Ovary (tissue), 9 donors: ENCODE measurements around the gene CLEC10A. TPM values are rescaled to one million over a fixed set of nuclear protein-coding genes. Genes with fewer than 3 reads are reported as not detected.
"Not testable (repeated sequence)": the region's sequence is repeated elsewhere in the genome, so short reads cannot be mapped to it uniquely, and the experiment has no call there.

Experiments
- DNase-seq, 5 donors: peaks; one replicate each; pipeline ENCODE4 v3.0.0-alpha.2; 2019 to 2020
- H3K27ac ChIP-seq, 2 donors: fragments of 200-600 bp; one replicate each; pipeline versions ENCODE4 v1.5.1 to v1.8.0; 2019 to 2022
- H3K27me3 ChIP-seq: fragments of 200-600 bp; one replicate; pipeline ENCODE4 v1.8.0; 2022
- H3K36me3 ChIP-seq: fragments of 200-600 bp; sonication (generic); one replicate; pipeline ENCODE4 v1.5.1; 2019
- H3K4me1 ChIP-seq: one replicate; pipeline ENCODE4 v1.8.1; 2013; ENCODE audit warnings: mild to moderate bottlenecking, moderate library complexity; ENCODE audit not compliant: insufficient read depth
- H3K4me3 ChIP-seq: fragments of 200-600 bp; sonication (generic); one replicate; pipeline ENCODE4 v1.5.1; 2017
- H3K9me3 ChIP-seq, 2 donors: fragments of 200-600 bp in 1 of 2; sonication (generic) in 1 of 2; one replicate each; pipeline versions ENCODE4 v1.5.1 to v1.8.1; 2013 to 2019; ENCODE audit warnings: mild to moderate bottlenecking in 1 of 2, moderate library complexity in 1 of 2
- CTCF ChIP-seq, 3 donors: fragments of 450-650 bp in 2 of 3; fragments of 200-600 bp in 1 of 3; IDR thresholded peaks; one replicate each; pipeline versions ENCODE4 v1.5.1 to v1.8.0; 2016 to 2022; ENCODE audit warnings: antibody characterized with exemption in 3 of 3, mild to moderate bottlenecking in 1 of 3
- EP300 ChIP-seq: sonication (generic); formaldehyde crosslinking; IDR thresholded peaks from one replicate; pipeline ENCODE4 v1.6.1; 2017; ENCODE audit warnings: antibody characterized with exemption
- POLR2A ChIP-seq: fragments of 450-650 bp; IDR thresholded peaks from one replicate; pipeline ENCODE4 v1.6.1; 2017; ENCODE audit warnings: antibody characterized with exemption, mild to moderate bottlenecking, moderate library complexity
- WGBS, 3 donors: extraction: QIAGEN DNeasy Blood & Tissue Kit in 1 of 3; methylation state at CpG; one replicate each; pipeline versions ENCODE4 v1.1.5 to v1.1.7; 2013 to 2017; 5-methylcytosine and 5-hydroxymethylcytosine counted together
- intact Hi-C, 4 donors: fragments of 100-400 bp; cut with DNase I; formaldehyde crosslinking; loops; one replicate each; pipeline versions ENCODE4 v1.11.0 to v1.15.1; 2022 to 2023
- polyA plus RNA-seq, 2 donors: library from polyadenylated mRNA; stranded (reverse); fragments of 200-250 nt in 1 of 2; fragments of 350-450 nt in 1 of 2; fragmentation: Illumina TruSeq in 1 of 2; extraction: RNeasy Lipid Tissue Mini Kit (QIAGEN cat#74804) in 1 of 2; gene quantifications; one replicate each; pipeline ENCODE4 v1.2.3, GENCODE V29; 2013 to 2014
- total RNA-seq, 7 donors: library from RNA; depleted of rRNA in 2 of 7; stranded (reverse); fragments of >200 nt in 2 of 7; fragmentation: NEBNext Ultra II Directional in 3 of 7; extraction: Animal tissue kit (Norgen Biotek cat#: 25700) in 3 of 7; gene quantifications; one replicate each; pipeline versions ENCODE4 v1.1.0 to v1.2.4, GENCODE V29; 2016 to 2023
- donor health status: DM: no; HTN: no; CAD: no; lungs with moderate emphysema.
- donor health status: DM: no; HTN: no; CAD: no.
- donor health status: Bipolar disorder and iron deficiency.
- donor health status: DM: yes; HTN: yes; CAD: no.
- donor health status: DM: no; HTN: no; CAD: no.
- donor health status: DM: yes; HTN: yes; CAD: no.

CLEC10A gene
- total and polyA plus RNA-seq, 9 donors = 0.98 to 9.4 (median 2.3) TPM

- Histone ChIP-seq H3K27ac (no peak overlapping the region), H3K4me3 (no peak overlapping the region), H3K4me1 (no peaks in the 10 kb centered on the region), H3K36me3 (no peaks in the 10 kb centered on the region), H3K27me3 (no peaks in the 10 kb centered on the region), H3K9me3 (no peaks in the 10 kb centered on the region)
- WGBS, 3 donors = 85 to 91% (median 88%) methylated on average over 5 of the region's 5 CpGs
- no peak for TF ChIP-seq POLR2A
- TF ChIP-seq CTCF (IDR thresholded peaks at IDR 0.05) = no peak
- TF ChIP-seq EP300 = no peak
- no peak for DNase-seq
- intact Hi-C loops = no loop called here
Measured at GRCh38 chr17:7124923-7125322, 44.9 kb upstream of the CLEC10A start.

DNA sequence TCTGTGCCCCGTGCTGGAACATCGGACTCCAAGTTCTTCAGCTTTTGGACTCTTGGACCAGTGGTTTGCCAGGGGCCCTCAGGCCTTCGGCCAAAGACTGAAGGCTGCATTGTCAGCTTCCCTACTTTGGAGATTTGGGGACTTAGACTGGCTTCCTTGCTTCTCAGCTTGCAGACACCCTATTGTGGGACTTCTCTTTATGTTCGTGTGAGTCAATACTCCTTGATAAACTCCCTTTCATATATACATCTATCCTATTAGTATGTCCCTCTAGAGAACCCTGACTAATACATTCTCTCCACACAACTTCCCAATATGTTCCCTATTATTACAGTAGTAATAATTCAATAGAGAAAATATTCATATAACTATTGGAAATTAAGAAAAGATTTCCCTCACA is 43.8 kb upstream of the CLEC10A start:
- 77 to 92% (median 91%) methylated on average over 4 of the region's 4 CpGs for WGBS, 3 donors
- no peaks in the 10 kb centered on the region for H3K27me3 ChIP-seq

DNA sequence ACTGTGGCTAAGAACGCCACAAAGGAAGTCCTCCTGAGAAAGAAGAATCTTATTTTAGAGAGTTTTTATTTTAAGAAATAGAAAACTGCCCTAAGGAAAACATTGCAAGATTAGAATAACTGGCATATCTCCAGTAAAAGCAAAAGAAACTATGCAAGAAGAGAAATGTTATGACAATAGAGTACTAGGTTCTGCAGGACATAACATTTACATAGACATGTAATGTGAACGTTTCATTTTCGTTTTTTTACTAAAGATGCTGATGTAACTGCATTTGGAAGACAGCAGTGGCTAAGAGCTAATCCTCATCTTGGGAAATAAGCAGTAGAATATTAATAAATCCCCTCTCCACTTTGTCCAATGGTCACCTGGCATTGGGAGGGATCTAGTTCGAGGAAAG is 42.3 kb upstream of the CLEC10A start:
- WGBS, 3 donors = 9 to 19% (median 11%) methylated on average over 4 of the region's 4 CpGs
- TF ChIP-seq POLR2A = no peak
- TF ChIP-seq CTCF (IDR thresholded peaks at IDR 0.05) = no peak
- no peak for TF ChIP-seq EP300
- Histone ChIP-seq H3K27me3 (no peaks in the 10 kb centered on the region), H3K36me3 (no peaks in the 10 kb centered on the region), H3K9me3 (no peaks in the 10 kb centered on the region), H3K4me3 (no peak overlapping the region), H3K4me1 (no peaks in the 10 kb centered on the region), H3K27ac (no peak overlapping the region)
- intact Hi-C loops = no loop called here
- DNase-seq = no peak

More for the DNA sequence above, 43.8 kb upstream of the CLEC10A start:
- no peak overlapping the region for H3K27ac ChIP-seq
- TF ChIP-seq EP300 (no peak), POLR2A (no peak), CTCF (IDR thresholded peaks at IDR 0.05) (no peak)
- H3K9me3 ChIP-seq = no peaks in the 10 kb centered on the region
- H3K4me3 ChIP-seq = no peak overlapping the region
- H3K36me3 ChIP-seq = no peaks in the 10 kb centered on the region
- intact Hi-C loops = no loop called here
- DNase-seq = no peak
- H3K4me1 ChIP-seq = no peaks in the 10 kb centered on the region

- H3K36me3 ChIP-seq, intact Hi-C loops, H3K27me3 ChIP-seq, H3K4me3 ChIP-seq, DNase-seq, H3K27ac ChIP-seq, H3K4me1 ChIP-seq, H3K9me3 ChIP-seq: not testable (repeated sequence)
- WGBS, 3 donors = 71 to 82% (median 79%) methylated on average over 12 of the region's 12 CpGs
Measured at GRCh38 chr17:7120635-7121034, 40.6 kb upstream of the CLEC10A start.

DNA sequence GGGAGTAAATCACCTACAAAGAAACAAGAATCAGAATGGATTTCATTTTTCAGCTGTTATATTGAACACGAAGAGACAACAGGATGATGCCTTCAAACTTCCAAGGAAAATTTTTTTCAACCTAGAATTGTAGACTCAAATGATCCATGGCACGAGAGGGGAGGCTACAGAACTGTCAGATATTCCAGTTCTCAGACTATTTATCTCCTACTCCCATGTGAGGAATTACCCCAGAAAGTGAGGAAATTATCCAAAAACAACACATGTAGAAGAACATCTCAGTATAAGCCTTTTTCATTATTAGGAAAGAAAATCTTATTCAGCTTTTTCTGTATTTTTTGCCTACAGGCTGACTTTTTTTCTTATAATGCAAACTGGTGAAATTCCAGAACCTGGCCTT is 40.1 kb upstream of the CLEC10A start:
- TF ChIP-seq EP300 = no peak
- TF ChIP-seq POLR2A = no peak
- TF ChIP-seq CTCF (IDR thresholded peaks at IDR 0.05) = no peak
- Histone ChIP-seq H3K4me3 (no peak overlapping the region), H3K9me3 (no peaks in the 10 kb centered on the region), H3K27ac (no peak overlapping the region), H3K4me1 (no peaks in the 10 kb centered on the region), H3K27me3 (no peaks in the 10 kb centered on the region), H3K36me3 (no peaks in the 10 kb centered on the region)
- DNase-seq = no peak
- 5 to 17% (median 12%) methylated on average over 2 of the region's 2 CpGs for WGBS, 3 donors
- intact Hi-C loops = no loop called here
